SK-N-SH (cell line): Measurements from ENCODE around the gene ARHGAP15.

Experiments used
- CHD2 ChIP-seq: fragments of 150-350 bp; IDR thresholded peaks from 2 replicates; pipeline ENCODE4 v1.6.1; 2018; ENCODE audit warnings: low read length; ENCODE audit not compliant: partially characterized antibody
- RFX5 ChIP-seq: IDR thresholded peaks from 2 replicates; pipeline ENCODE4 v1.6.1; 2012; ENCODE audit warnings: mild to moderate bottlenecking, improper control_type of control experiment, low read length
- TAF1 ChIP-seq: IDR thresholded peaks from 2 replicates; pipeline ENCODE4 v1.6.1; 2012; ENCODE audit warnings: low read depth, mild to moderate bottlenecking, low read length, moderate library complexity, borderline replicate concordance
- TF ChIP-seq, protein P1 (sequence below): fragments of 150-350 bp; IDR thresholded peaks from 2 replicates; pipeline ENCODE4 v1.6.1; 2016; ENCODE audit warnings: mild to moderate bottlenecking, low read depth, low read length
- TF ChIP-seq, protein P2 (sequence below): fragments of 200-600 bp; sonication (generic); IDR thresholded peaks from 2 replicates; pipeline ENCODE4 v1.6.1; 2017; ENCODE audit warnings: antibody characterized with exemption, mild to moderate bottlenecking, moderate library complexity
- TF ChIP-seq, protein P3 (sequence below): IDR thresholded peaks from 2 replicates; pipeline ENCODE4 v1.4.0; 2012; ENCODE audit warnings: low read depth

DNA sequence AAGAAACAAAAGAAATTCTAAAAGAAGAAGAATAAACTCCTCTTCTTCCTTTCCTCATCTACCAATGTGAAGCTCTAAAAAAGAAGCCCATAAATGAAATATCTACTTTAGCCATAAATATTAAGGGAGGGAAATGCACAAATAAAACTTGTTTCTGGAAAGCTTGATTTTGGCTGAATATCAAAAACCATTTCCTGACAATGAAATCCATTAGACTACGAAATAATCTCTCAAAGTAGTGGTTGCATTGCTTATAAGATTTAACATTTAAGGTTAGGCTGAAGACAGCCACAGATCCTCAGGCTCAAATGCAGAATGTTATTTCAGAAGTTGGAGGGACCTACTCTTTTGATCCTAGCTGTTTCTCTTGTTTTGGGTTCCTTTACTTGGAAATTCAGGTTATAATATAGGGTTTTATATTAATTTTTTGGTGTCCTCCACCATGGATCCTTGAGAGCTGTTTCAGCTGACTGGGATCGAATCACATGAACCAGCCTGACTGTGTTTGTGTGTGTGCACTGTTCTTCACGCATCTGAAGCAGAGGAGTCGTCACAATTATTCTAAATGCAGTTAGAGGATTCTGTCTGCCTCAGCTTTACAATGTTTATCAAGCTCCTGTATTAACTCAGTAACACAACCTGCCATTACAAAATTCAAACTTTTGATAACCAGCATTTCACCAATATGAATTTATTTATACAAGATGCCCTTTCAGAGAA lies 474.8 kb downstream of the ARHGAP15 start:
- TF ChIP-seq, protein P1, sequence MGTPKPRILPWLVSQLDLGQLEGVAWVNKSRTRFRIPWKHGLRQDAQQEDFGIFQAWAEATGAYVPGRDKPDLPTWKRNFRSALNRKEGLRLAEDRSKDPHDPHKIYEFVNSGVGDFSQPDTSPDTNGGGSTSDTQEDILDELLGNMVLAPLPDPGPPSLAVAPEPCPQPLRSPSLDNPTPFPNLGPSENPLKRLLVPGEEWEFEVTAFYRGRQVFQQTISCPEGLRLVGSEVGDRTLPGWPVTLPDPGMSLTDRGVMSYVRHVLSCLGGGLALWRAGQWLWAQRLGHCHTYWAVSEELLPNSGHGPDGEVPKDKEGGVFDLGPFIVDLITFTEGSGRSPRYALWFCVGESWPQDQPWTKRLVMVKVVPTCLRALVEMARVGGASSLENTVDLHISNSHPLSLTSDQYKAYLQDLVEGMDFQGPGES, result no peak
- TF ChIP-seq, protein P2, sequence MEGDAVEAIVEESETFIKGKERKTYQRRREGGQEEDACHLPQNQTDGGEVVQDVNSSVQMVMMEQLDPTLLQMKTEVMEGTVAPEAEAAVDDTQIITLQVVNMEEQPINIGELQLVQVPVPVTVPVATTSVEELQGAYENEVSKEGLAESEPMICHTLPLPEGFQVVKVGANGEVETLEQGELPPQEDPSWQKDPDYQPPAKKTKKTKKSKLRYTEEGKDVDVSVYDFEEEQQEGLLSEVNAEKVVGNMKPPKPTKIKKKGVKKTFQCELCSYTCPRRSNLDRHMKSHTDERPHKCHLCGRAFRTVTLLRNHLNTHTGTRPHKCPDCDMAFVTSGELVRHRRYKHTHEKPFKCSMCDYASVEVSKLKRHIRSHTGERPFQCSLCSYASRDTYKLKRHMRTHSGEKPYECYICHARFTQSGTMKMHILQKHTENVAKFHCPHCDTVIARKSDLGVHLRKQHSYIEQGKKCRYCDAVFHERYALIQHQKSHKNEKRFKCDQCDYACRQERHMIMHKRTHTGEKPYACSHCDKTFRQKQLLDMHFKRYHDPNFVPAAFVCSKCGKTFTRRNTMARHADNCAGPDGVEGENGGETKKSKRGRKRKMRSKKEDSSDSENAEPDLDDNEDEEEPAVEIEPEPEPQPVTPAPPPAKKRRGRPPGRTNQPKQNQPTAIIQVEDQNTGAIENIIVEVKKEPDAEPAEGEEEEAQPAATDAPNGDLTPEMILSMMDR, result no peak
- TF ChIP-seq, protein P3, sequence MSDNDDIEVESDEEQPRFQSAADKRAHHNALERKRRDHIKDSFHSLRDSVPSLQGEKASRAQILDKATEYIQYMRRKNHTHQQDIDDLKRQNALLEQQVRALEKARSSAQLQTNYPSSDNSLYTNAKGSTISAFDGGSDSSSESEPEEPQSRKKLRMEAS, result no peak
- no peak for TF ChIP-seq RFX5
- TF ChIP-seq CHD2, result no peak
- no peak for TF ChIP-seq TAF1
